Astrocyte (in vitro differentiated cells and primary cell): ENCODE measurements around the gene BCL7B.

ENCODE experiments used
- CTCF ChIP-seq: IDR thresholded peaks from 2 replicates; pipeline ENCODE4 v1.5.1; 2011; ENCODE audit warnings: low read depth, mild to moderate bottlenecking, inconsistent platforms, low read length, moderate library complexity; ENCODE audit not compliant: insufficient read depth
- EZH2 ChIP-seq: IDR thresholded peaks from 2 replicates; pipeline ENCODE4 v1.6.1; 2012; ENCODE audit warnings: mild to moderate bottlenecking, low read length, inconsistent platforms; ENCODE audit not compliant: insufficient read depth

- no peak for TF ChIP-seq CTCF
- TF ChIP-seq EZH2 = no peak
Measured at GRCh38 chr7:73570521-73570920, 13.0 kb upstream of the BCL7B start.
